HepG2 (cell line): ENCODE results near the gene ACTN2. TPM values are rescaled to one million over a fixed set of nuclear protein-coding genes. Genes with fewer than 3 reads are reported as not detected.

Experiments used
- ATAC-seq: fragments of 200-7000 bp; cut with Tn5 transposase; 3 replicates; pipeline ENCODE4 v1.9.1; 2020; ENCODE audit warnings: mild to moderate bottlenecking, moderate library complexity
- BruUV-seq: library from RNA; stranded (reverse); fragments of 400-500 nt; replicated peaks from 2 replicates; lab custom pipeline; 2021; lab: Mats Ljungman, UMichigan
- CTCF ChIA-PET: fragments of 300-600 bp; formaldehyde crosslinking; extraction: SDS; loops from one replicate; lab custom pipeline; 2021; ENCODE audit warnings: low total read pairs, inconsistent platforms, low intra/inter-chr PET ratio; lab: Yijun Ruan, JAX
- POLR2A ChIA-PET: fragments of 350-600 bp; sonication (Branson Sonifier 250); formaldehyde crosslinking; loops from one replicate; lab custom pipeline; 2020; ENCODE audit warnings: antibody characterized with exemption, inconsistent platforms; lab: Yijun Ruan, JAX
- DNase-seq: peaks from one replicate; pipeline ENCODE4 v3.0.0-alpha.2; 2015; ENCODE audit warnings: low spot score
- FAIRE-seq: peaks from 3 replicates; lab custom pipeline; 2011; peaks lifted over from hg19 to GRCh38; lab: Jason Lieb, UNC
- H2AFZ ChIP-seq: one replicate; pipeline ENCODE4 v1.6.1; 2011; ENCODE audit warnings: low read length, inconsistent platforms
- H3K27ac ChIP-seq: fragments of 300-600 bp; 3 replicates; pipeline ENCODE4 v1.8.0; 2011; ENCODE audit warnings: mixed run types, mild to moderate bottlenecking, mixed read lengths, low read length, inconsistent platforms; ENCODE audit not compliant: insufficient read depth; ENCODE audit errors: extremely low read length
- H3K27me3 ChIP-seq, 2 experiments: fragments of 200-600 bp in 1 of 2; 2 replicates in 1 of 2; 3 replicates in 1 of 2; pipeline versions ENCODE4 v1.6.0 to v1.8.0; 2011; ENCODE audit warnings: low read length in 2 of 2, mild to moderate bottlenecking in 2 of 2, moderate library complexity in 2 of 2, inconsistent platforms in 1 of 2; ENCODE audit not compliant: insufficient read depth in 2 of 2, control insufficient read depth in 1 of 2
- H3K36me3 ChIP-seq, 2 experiments: fragments of 200-600 bp in 1 of 2; replicated peaks in 1 of 2; 2 replicates in 1 of 2; 3 replicates in 1 of 2; pipeline versions ENCODE4 v1.5.1 to v1.8.0; 2011; ENCODE audit warnings: low read length in 2 of 2, inconsistent platforms in 1 of 2; ENCODE audit not compliant: insufficient read depth in 2 of 2, control insufficient read depth in 1 of 2
- H3K4me1 ChIP-seq: 2 replicates; pipeline ENCODE4 v1.5.1; 2012; ENCODE audit warnings: low read length, inconsistent platforms; ENCODE audit not compliant: insufficient read depth
- H3K4me2 ChIP-seq: 2 replicates; pipeline ENCODE4 v1.6.0; 2011; ENCODE audit warnings: low read depth, low read length, inconsistent platforms
- H3K4me3 ChIP-seq, 3 experiments: fragments of 200-600 bp in 1 of 3; sonication (generic), shearing (Covaris generic) in 1 of 3; replicated peaks in 1 of 3; 2 replicates each; pipeline ENCODE4 v1.5.1; 2011 to 2016; ENCODE audit warnings: low read length in 3 of 3, inconsistent platforms in 2 of 3, low read depth in 2 of 3, mild to moderate bottlenecking in 2 of 3, control low read depth in 1 of 3, mixed read lengths in 1 of 3; ENCODE audit not compliant: insufficient read depth in 1 of 3
- H3K79me2 ChIP-seq: one replicate; pipeline ENCODE4 v1.6.1; 2011; ENCODE audit warnings: low read length, inconsistent platforms; ENCODE audit not compliant: insufficient read depth
- H3K9ac ChIP-seq: 2 replicates; pipeline ENCODE4 v1.6.0; 2011; ENCODE audit warnings: mild to moderate bottlenecking, low read depth, low read length, inconsistent platforms; ENCODE audit not compliant: insufficient read depth
- H3K9me3 ChIP-seq: 2 replicates; pipeline ENCODE4 v1.5.1; 2012; ENCODE audit warnings: mild to moderate bottlenecking, low read length
- H4K20me1 ChIP-seq: 2 replicates; pipeline ENCODE4 v1.6.0; 2011; ENCODE audit warnings: inconsistent platforms, mild to moderate bottlenecking, low read length, moderate library complexity; ENCODE audit not compliant: insufficient read depth
- DMAP1 ChIP-seq: IDR thresholded peaks from 2 replicates; pipeline ENCODE4 v1.6.1; 2016
- HCFC1 ChIP-seq: fragments of 150-350 bp; IDR thresholded peaks from 2 replicates; pipeline ENCODE4 v1.6.1; 2014; ENCODE audit warnings: low read depth, low read length
- HNRNPL ChIP-seq: fragments of 200-400 bp; formaldehyde crosslinking; IDR thresholded peaks from 2 replicates; pipeline ENCODE4 v1.6.1; 2017; ENCODE audit warnings: mild to moderate bottlenecking, low read depth, low read length
- SIX4 ChIP-seq: sonication (generic); formaldehyde crosslinking; IDR thresholded peaks from 2 replicates; pipeline ENCODE4 v1.4.0; 2020; ENCODE audit warnings: missing genetic modification reagents
- ZMYM4 ChIP-seq: sonication (generic); formaldehyde crosslinking; IDR thresholded peaks from 2 replicates; pipeline ENCODE4 v1.8.1; 2023; ENCODE audit warnings: mild to moderate bottlenecking, missing genetic modification reagents
- ZNF563 ChIP-seq: sonication (generic); formaldehyde crosslinking; IDR thresholded peaks from 2 replicates; pipeline ENCODE4 v1.8.0; 2022; ENCODE audit warnings: mild to moderate bottlenecking, moderate library complexity, missing genetic modification reagents
- ZNF619 ChIP-seq: sonication (generic); formaldehyde crosslinking; IDR thresholded peaks from 2 replicates; pipeline ENCODE4 v1.4.0; 2020; ENCODE audit warnings: mild to moderate bottlenecking, missing genetic modification reagents
- WGBS: methylation state at CpG from one replicate; pipeline ENCODE4 v1.1.6; 2017; ENCODE audit warnings: low lambda C conversion rate; 5-methylcytosine and 5-hydroxymethylcytosine counted together
- in situ Hi-C: cut with HindIII; loops from 2 replicates; pipeline ENCODE4 v1.10.0; 2017; ENCODE audit warnings: low pct_unique_long_range_greater_than_20kb; ENCODE audit not compliant: extremely low pct_ligation_motif_present
- intact Hi-C: fragments of 100-400 bp; cut with micrococcal nuclease; formaldehyde crosslinking; loops from one replicate; pipeline ENCODE4 v1.10.0; 2022; ENCODE audit not compliant: unreplicated experiment
- polyA plus RNA-seq, 8 experiments: library from polyadenylated mRNA; depleted of rRNA in 3 of 8; stranded (reverse) in 7 of 8; unstranded in 1 of 8; fragments of >200 nt; fragmentation: Illumina TruSeq in 4 of 8; extraction: Trizol in 4 of 8; gene quantifications; 2 replicates each; pipeline versions ENCODE4 v1.2.1 to v1.2.3, GENCODE V29; 2011 to 2016; ENCODE audit warnings: low read depth in 4 of 8, missing spikeins in 1 of 8, mixed read lengths in 1 of 8; ENCODE audit not compliant: insufficient read depth in 1 of 8
- total RNA-seq, 5 experiments: library from RNA; depleted of rRNA; stranded (reverse); fragments of >200 nt; fragmentation: Illumina TruSeq; extraction: Trizol; gene quantifications; 2 replicates each; pipeline ENCODE4 v1.2.3, GENCODE V29; 2016; ENCODE audit warnings: low read depth in 1 of 5
- TF ChIP-seq, protein P1 (sequence below): sonication (generic); formaldehyde crosslinking; IDR thresholded peaks from 2 replicates; pipeline ENCODE4 v1.4.0; 2020; ENCODE audit warnings: missing genetic modification reagents, mild to moderate bottlenecking, borderline replicate concordance
- TF ChIP-seq, protein P2 (sequence below): sonication (generic); formaldehyde crosslinking; IDR thresholded peaks from 2 replicates; pipeline ENCODE4 v1.8.0; 2022; ENCODE audit warnings: mild to moderate bottlenecking, missing genetic modification reagents, moderate library complexity
- TF ChIP-seq, protein P3 (sequence below): sonication (generic); formaldehyde crosslinking; IDR thresholded peaks from 2 replicates; pipeline ENCODE4 v1.4.0; 2020; ENCODE audit warnings: low read depth, mild to moderate bottlenecking, missing genetic modification reagents
- TF ChIP-seq, protein P4 (sequence below): sonication (generic); formaldehyde crosslinking; IDR thresholded peaks from 2 replicates; pipeline ENCODE4 v1.4.0; 2020; ENCODE audit warnings: missing genetic modification reagents, borderline replicate concordance

The ACTN2 gene
- total and polyA plus RNA-seq, 2 of the 13 experiments (the other 11 are each of a cell fraction or from before 2014, with no cell fraction given): 0.04 to 0.13 TPM

DNA sequence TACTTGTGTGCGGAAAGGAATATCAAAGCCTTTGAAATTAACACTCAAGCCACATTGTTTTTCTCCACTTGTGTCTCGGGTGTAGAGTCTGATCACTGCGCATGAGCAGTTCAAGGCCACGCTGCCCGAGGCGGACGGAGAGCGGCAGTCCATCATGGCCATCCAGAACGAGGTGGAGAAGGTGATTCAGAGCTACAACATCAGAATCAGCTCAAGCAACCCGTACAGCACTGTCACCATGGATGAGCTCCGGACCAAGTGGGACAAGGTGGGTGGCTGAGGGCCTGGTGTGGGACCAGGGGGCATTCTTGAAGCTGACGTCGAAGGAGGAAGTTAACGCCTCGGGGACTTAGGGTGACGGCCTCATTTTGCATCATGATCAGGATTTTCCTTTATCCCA, 65.1 kb downstream of the ACTN2 start:
- no peak for ATAC-seq
- TF ChIP-seq ZNF619: no peak
- TF ChIP-seq ZMYM4 (CRISPR knock-in tag): no peak
- TF ChIP-seq, protein P1, sequence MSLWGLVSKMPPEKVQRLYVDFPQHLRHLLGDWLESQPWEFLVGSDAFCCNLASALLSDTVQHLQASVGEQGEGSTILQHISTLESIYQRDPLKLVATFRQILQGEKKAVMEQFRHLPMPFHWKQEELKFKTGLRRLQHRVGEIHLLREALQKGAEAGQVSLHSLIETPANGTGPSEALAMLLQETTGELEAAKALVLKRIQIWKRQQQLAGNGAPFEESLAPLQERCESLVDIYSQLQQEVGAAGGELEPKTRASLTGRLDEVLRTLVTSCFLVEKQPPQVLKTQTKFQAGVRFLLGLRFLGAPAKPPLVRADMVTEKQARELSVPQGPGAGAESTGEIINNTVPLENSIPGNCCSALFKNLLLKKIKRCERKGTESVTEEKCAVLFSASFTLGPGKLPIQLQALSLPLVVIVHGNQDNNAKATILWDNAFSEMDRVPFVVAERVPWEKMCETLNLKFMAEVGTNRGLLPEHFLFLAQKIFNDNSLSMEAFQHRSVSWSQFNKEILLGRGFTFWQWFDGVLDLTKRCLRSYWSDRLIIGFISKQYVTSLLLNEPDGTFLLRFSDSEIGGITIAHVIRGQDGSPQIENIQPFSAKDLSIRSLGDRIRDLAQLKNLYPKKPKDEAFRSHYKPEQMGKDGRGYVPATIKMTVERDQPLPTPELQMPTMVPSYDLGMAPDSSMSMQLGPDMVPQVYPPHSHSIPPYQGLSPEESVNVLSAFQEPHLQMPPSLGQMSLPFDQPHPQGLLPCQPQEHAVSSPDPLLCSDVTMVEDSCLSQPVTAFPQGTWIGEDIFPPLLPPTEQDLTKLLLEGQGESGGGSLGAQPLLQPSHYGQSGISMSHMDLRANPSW (CRISPR knock-in tag): no peak
- TF ChIP-seq HCFC1: no peak
- TF ChIP-seq ZNF563 (CRISPR knock-in tag): no peak
- TF ChIP-seq, protein P2, sequence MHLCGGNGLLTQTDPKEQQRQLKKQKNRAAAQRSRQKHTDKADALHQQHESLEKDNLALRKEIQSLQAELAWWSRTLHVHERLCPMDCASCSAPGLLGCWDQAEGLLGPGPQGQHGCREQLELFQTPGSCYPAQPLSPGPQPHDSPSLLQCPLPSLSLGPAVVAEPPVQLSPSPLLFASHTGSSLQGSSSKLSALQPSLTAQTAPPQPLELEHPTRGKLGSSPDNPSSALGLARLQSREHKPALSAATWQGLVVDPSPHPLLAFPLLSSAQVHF: no peak
- no peak for TF ChIP-seq SIX4 (CRISPR knock-in tag)
- TF ChIP-seq, protein P3, sequence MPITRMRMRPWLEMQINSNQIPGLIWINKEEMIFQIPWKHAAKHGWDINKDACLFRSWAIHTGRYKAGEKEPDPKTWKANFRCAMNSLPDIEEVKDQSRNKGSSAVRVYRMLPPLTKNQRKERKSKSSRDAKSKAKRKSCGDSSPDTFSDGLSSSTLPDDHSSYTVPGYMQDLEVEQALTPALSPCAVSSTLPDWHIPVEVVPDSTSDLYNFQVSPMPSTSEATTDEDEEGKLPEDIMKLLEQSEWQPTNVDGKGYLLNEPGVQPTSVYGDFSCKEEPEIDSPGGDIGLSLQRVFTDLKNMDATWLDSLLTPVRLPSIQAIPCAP (CRISPR knock-in tag): no peak
- TF ChIP-seq DMAP1 (CRISPR knock-in tag): no peak
- no peak for TF ChIP-seq HNRNPL
- TF ChIP-seq, protein P4, sequence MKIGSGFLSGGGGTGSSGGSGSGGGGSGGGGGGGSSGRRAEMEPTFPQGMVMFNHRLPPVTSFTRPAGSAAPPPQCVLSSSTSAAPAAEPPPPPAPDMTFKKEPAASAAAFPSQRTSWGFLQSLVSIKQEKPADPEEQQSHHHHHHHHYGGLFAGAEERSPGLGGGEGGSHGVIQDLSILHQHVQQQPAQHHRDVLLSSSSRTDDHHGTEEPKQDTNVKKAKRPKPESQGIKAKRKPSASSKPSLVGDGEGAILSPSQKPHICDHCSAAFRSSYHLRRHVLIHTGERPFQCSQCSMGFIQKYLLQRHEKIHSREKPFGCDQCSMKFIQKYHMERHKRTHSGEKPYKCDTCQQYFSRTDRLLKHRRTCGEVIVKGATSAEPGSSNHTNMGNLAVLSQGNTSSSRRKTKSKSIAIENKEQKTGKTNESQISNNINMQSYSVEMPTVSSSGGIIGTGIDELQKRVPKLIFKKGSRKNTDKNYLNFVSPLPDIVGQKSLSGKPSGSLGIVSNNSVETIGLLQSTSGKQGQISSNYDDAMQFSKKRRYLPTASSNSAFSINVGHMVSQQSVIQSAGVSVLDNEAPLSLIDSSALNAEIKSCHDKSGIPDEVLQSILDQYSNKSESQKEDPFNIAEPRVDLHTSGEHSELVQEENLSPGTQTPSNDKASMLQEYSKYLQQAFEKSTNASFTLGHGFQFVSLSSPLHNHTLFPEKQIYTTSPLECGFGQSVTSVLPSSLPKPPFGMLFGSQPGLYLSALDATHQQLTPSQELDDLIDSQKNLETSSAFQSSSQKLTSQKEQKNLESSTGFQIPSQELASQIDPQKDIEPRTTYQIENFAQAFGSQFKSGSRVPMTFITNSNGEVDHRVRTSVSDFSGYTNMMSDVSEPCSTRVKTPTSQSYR: no peak
- TF ChIP-seq, all 625 proteins: peak for 0
- no peaks in the 10 kb centered on the region for H3K79me2 ChIP-seq
- 43% methylated on average over 16 of the region's 16 CpGs for WGBS
- no TSS peak for BruUV-seq
- no peak overlapping the region for H2AFZ ChIP-seq
- in situ Hi-C loops: loop anchor here (10.0 to 25.0 kb wide), 2 partner anchors 386 to 633 kb away; no protein-coding TSS in a partner anchor
- no peaks in the 10 kb centered on the region for H3K4me1 ChIP-seq
- no peak overlapping the region for H3K4me3 ChIP-seq
- FAIRE-seq (no peak), DNase-seq (no peak)
- ChIA-PET CTCF (no interaction called here), POLR2A (no interaction called here)
- no peaks in the 10 kb centered on the region for H3K9me3 ChIP-seq
- H3K27ac ChIP-seq: no peak overlapping the region
- no peak overlapping the region for H3K4me2 ChIP-seq
- no peak overlapping the region for H3K9ac ChIP-seq
- H3K27me3 ChIP-seq: peaks cover 0 to 18% of the 10 kb centered on the region in 2 experiments; a peak in 3 of 5 replicates
- intact Hi-C loops: loop anchor here (10.0 kb wide), 1 partner anchor 647 kb away; no protein-coding TSS in a partner anchor
- no peaks in the 10 kb centered on the region for H3K36me3 ChIP-seq
- H4K20me1 ChIP-seq: no peaks in the 10 kb centered on the region
